ENCODE results near the gene CLDN1. TPM values are rescaled to one million over a fixed set of nuclear protein-coding genes. Genes with fewer than 3 reads are reported as not detected.

Gene CLDN1
- total and polyA plus RNA-seq, 2 of the 13 experiments (the other 11 are each of a cell fraction or from before 2014, with no cell fraction given), result 42.7 to 51.6 TPM

DNA sequence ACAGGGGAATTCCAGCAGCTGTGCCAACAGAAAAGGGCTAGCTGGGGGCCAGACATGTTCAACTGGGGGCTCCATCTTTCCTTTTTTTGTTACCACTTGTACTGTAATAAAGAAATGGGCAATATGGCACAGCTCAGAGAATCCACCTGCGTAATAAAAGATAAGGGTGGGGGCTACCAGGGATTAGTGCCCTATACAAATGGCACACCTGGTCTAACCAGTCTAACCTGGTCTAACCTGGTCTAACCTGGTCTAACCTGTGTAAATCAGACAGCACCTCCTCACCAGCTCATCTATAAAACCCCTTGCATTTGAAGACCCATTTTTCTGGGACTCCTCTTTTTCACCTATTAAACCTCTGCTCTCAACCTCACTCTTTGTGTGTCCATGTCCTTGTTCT lies 39.5 kb upstream of the CLDN1 start (continued):
- TF ChIP-seq ZNF543 (CRISPR knock-in tag; IDR thresholded peaks at IDR 0.05) (no peak), ZFAT (CRISPR knock-in tag; conservative IDR thresholded peaks at IDR 0.05) (no peak), ZNF552 (CRISPR knock-in tag; IDR thresholded peaks at IDR 0.05; ENCODE audit: borderline replicate concordance) (no peak), ARNT2 (CRISPR knock-in tag; IDR thresholded peaks at IDR 0.05; ENCODE audit: low read depth) (no peak), RFX5 (IDR thresholded peaks at IDR 0.05; ENCODE audit: low read depth, low read length) (no peak), NFE2L1 (CRISPR knock-in tag; IDR thresholded peaks at IDR 0.05; ENCODE audit: borderline replicate concordance) (no peak), MYNN (CRISPR knock-in tag; IDR thresholded peaks at IDR 0.05; ENCODE audit: low read depth) (no peak)
- TF ChIP-seq, protein P1, sequence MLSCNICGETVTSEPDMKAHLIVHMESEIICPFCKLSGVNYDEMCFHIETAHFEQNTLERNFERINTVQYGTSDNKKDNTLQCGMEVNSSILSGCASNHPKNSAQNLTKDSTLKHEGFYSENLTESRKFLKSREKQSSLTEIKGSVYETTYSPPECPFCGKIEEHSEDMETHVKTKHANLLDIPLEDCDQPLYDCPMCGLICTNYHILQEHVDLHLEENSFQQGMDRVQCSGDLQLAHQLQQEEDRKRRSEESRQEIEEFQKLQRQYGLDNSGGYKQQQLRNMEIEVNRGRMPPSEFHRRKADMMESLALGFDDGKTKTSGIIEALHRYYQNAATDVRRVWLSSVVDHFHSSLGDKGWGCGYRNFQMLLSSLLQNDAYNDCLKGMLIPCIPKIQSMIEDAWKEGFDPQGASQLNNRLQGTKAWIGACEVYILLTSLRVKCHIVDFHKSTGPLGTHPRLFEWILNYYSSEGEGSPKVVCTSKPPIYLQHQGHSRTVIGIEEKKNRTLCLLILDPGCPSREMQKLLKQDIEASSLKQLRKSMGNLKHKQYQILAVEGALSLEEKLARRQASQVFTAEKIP (CRISPR knock-in tag; IDR thresholded peaks at IDR 0.05; ENCODE audit: borderline replicate concordance), result no peak

DNA sequence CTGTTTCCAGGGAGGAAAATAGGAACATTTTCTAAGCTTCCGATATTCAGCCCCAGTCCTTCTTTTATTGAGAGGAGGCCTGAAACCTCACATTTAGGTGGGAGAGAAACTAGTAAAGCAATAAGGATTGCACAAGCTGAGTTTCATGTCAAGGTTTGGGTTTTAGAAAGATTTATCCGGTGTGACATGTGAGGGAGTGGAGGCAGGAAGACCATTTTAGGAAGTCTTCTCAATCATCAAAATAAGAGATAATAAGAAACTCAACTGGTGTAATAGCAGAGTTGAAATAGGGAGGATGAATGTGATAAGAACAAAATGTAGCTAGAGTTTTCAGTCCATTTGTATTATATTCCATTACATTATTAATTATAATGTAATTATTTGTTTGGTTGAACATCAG lies 38.0 kb upstream of the CLDN1 start:
- intact Hi-C loops (cut with micrococcal nuclease; ENCODE audit: unreplicated experiment), result no loop called here
- FAIRE-seq (no peak), ATAC-seq (no peak), DNase-seq (ENCODE audit: low spot score) (no peak)
- POLR2A ChIA-PET, result no interaction called here
- CTCF ChIA-PET (ENCODE audit: low intra/inter-chr PET ratio, low total read pairs), result no interaction called here
- 58% methylated on average over 2 of the region's 2 CpGs for WGBS (ENCODE audit: low lambda C conversion rate)
- H3K4me1 ChIP-seq (ENCODE audit: insufficient read depth, low read length), result peaks cover 21% of the 10 kb centered on the region
- H3K9me3 ChIP-seq (ENCODE audit: low read length), result no peaks in the 10 kb centered on the region
- H3K4me3 ChIP-seq (replicated peaks in 1 of 3; ENCODE audit: insufficient read depth in 1 of 3, low read depth in 2 of 3, low read length in 3 of 3), result no peak overlapping the region
- no peaks in the 10 kb centered on the region for H3K36me3 ChIP-seq (replicated peaks in 1 of 2; ENCODE audit: control insufficient read depth in 1 of 2, insufficient read depth in 2 of 2, low read length in 2 of 2)
- no peaks in the 10 kb centered on the region; a peak in 1 of 5 replicates for H3K27me3 ChIP-seq (ENCODE audit: control insufficient read depth in 1 of 2, insufficient read depth in 2 of 2, low read length in 2 of 2)
- no peak overlapping the region for H3K27ac ChIP-seq (ENCODE audit: extremely low read length, insufficient read depth, low read length)
- H3K79me2 ChIP-seq (ENCODE audit: insufficient read depth, low read length), result no peaks in the 10 kb centered on the region
- H3K9ac ChIP-seq (ENCODE audit: insufficient read depth, low read depth, low read length), result no peak overlapping the region
- no peaks in the 10 kb centered on the region for H4K20me1 ChIP-seq (ENCODE audit: insufficient read depth, low read length)
- BruUV-seq (replicated peaks), result no TSS peak
- in situ Hi-C loops (cut with HindIII; ENCODE audit: extremely low pct_ligation_motif_present, low pct_unique_long_range_greater_than_20kb), result no loop called here
- H3K4me2 ChIP-seq (ENCODE audit: low read depth, low read length), result no peak overlapping the region
- no peak overlapping the region for H2AFZ ChIP-seq (ENCODE audit: low read length)
- TF ChIP-seq HOXA9 (CRISPR knock-in tag; IDR thresholded peaks at IDR 0.05; ENCODE audit: borderline replicate concordance), result no peak
- TF ChIP-seq, protein P2, sequence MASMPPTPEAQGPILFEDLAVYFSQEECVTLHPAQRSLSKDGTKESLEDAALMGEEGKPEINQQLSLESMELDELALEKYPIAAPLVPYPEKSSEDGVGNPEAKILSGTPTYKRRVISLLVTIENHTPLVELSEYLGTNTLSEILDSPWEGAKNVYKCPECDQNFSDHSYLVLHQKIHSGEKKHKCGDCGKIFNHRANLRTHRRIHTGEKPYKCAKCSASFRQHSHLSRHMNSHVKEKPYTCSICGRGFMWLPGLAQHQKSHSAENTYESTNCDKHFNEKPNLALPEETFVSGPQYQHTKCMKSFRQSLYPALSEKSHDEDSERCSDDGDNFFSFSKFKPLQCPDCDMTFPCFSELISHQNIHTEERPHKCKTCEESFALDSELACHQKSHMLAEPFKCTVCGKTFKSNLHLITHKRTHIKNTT (CRISPR knock-in tag; IDR thresholded peaks at IDR 0.05), result no peak
- no peak for TF ChIP-seq NFKB2 (CRISPR knock-in tag; IDR thresholded peaks at IDR 0.05; ENCODE audit: borderline replicate concordance)
- TF ChIP-seq, protein P3, sequence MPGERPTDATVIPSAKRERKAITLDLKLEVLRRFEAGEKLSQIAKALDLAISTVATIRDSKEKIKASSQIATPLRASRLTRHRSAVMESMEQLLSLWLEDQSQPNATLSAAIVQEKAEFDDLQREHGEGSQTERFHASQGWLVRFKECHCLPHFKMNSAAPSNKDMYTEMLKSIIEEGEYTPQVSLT (CRISPR knock-in tag; IDR thresholded peaks at IDR 0.05; ENCODE audit: borderline replicate concordance, low read depth), result no peak
- no peak for TF ChIP-seq KLF12 (CRISPR knock-in tag; IDR thresholded peaks at IDR 0.05; ENCODE audit: borderline replicate concordance)
- TF ChIP-seq ZNF83 (CRISPR knock-in tag; IDR thresholded peaks at IDR 0.05; ENCODE audit: borderline replicate concordance), result no peak
- TF ChIP-seq MEF2D (CRISPR knock-in tag; IDR thresholded peaks at IDR 0.05), result no peak
- TF ChIP-seq, protein P4, sequence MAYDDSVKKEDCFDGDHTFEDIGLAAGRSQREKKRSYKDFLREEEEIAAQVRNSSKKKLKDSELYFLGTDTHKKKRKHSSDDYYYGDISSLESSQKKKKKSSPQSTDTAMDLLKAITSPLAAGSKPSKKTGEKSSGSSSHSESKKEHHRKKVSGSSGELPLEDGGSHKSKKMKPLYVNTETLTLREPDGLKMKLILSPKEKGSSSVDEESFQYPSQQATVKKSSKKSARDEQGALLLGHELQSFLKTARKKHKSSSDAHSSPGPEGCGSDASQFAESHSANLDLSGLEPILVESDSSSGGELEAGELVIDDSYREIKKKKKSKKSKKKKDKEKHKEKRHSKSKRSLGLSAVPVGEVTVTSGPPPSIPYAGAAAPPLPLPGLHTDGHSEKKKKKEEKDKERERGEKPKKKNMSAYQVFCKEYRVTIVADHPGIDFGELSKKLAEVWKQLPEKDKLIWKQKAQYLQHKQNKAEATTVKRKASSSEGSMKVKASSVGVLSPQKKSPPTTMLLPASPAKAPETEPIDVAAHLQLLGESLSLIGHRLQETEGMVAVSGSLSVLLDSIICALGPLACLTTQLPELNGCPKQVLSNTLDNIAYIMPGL (CRISPR knock-in tag; IDR thresholded peaks at IDR 0.05; ENCODE audit: borderline replicate concordance in 1 of 2, low read depth in 1 of 2), result no peak
- TF ChIP-seq TBL1XR1 (IDR thresholded peaks at IDR 0.05; ENCODE audit: borderline replicate concordance, low read length, partially characterized antibody), result no peak
- no peak for TF ChIP-seq ZNF703 (CRISPR knock-in tag; IDR thresholded peaks at IDR 0.05; ENCODE audit: borderline replicate concordance)
- no peak for TF ChIP-seq SP4 (CRISPR knock-in tag; IDR thresholded peaks at IDR 0.05)
